Endodermal cell (in vitro differentiated cells): ENCODE data around the gene PLEKHM3. TPM values are rescaled to one million over a fixed set of nuclear protein-coding genes. Genes with fewer than 3 reads are reported as not detected.
"Not testable (repeated sequence)": the region's sequence is repeated elsewhere in the genome, so short reads cannot be mapped to it uniquely, and the experiment has no call there.

Experiments
- DNase-seq: peaks from one replicate; pipeline ENCODE4 v3.0.0-alpha.2; 2017
- H3K27ac ChIP-seq: 2 replicates; pipeline ENCODE4 v1.5.1; 2013; ENCODE audit warnings: mild to moderate bottlenecking, low read depth, low read length, moderate library complexity
- H3K27me3 ChIP-seq: 2 replicates; pipeline ENCODE4 v1.6.1; 2013; ENCODE audit warnings: mild to moderate bottlenecking, low read length, moderate library complexity; ENCODE audit not compliant: insufficient read depth, control insufficient read depth, poor library complexity, severe bottlenecking
- H3K36me3 ChIP-seq: 2 replicates; pipeline ENCODE4 v1.7.0; 2013; ENCODE audit warnings: mild to moderate bottlenecking, low read length, moderate library complexity; ENCODE audit not compliant: control insufficient read depth, insufficient read depth
- H3K4me1 ChIP-seq: one replicate; pipeline ENCODE4 v1.7.0; 2013; ENCODE audit warnings: low read length; ENCODE audit not compliant: control insufficient read depth, insufficient read depth
- H3K4me3 ChIP-seq: 2 replicates; pipeline ENCODE4 v1.5.1; 2013; ENCODE audit warnings: mild to moderate bottlenecking, low read length, moderate library complexity
- H3K9ac ChIP-seq: 2 replicates; pipeline ENCODE4 v1.6.1; 2013; ENCODE audit warnings: mild to moderate bottlenecking, low read length, moderate library complexity; ENCODE audit not compliant: poor library complexity, severe bottlenecking; ENCODE audit errors: extremely low read depth
- H3K9me3 ChIP-seq: 2 replicates; pipeline ENCODE4 v1.6.1; 2013; ENCODE audit warnings: mild to moderate bottlenecking, low read length, moderate library complexity; ENCODE audit not compliant: control insufficient read depth
- H3K27ac Mint-ChIP-seq: 2 replicates; pipeline ENCODE4 v1.8.0; 2020; ENCODE audit warnings: mixed read lengths
- H3K27me3 Mint-ChIP-seq: 2 replicates; pipeline ENCODE4 v1.8.0; 2021; ENCODE audit warnings: mild to moderate bottlenecking, mixed read lengths; ENCODE audit not compliant: insufficient read depth
- H3K36me3 Mint-ChIP-seq: 2 replicates; pipeline ENCODE4 v1.8.0; 2020; ENCODE audit warnings: low read depth, mixed read lengths
- H3K4me1 Mint-ChIP-seq: 2 replicates; pipeline ENCODE4 v1.8.0; 2020; ENCODE audit warnings: mixed read lengths
- H3K4me3 Mint-ChIP-seq: 2 replicates; pipeline ENCODE4 v1.8.0; 2020; ENCODE audit warnings: mild to moderate bottlenecking, moderate library complexity, mixed read lengths
- H3K9me3 Mint-ChIP-seq: 2 replicates; pipeline ENCODE4 v1.8.0; 2020; ENCODE audit warnings: mild to moderate bottlenecking, mixed read lengths
- WGBS, 2 experiments: methylation state at CpG; one replicate each; pipeline versions ENCODE4 v1.1.5 to v1.1.7; 2013; ENCODE audit warnings: missing lambda C conversion rate in 2 of 2, mixed read lengths in 1 of 2; ENCODE audit not compliant: insufficient coverage in 1 of 2, insufficient read length in 1 of 2; 5-methylcytosine and 5-hydroxymethylcytosine counted together
- total RNA-seq, 2 donors: library from RNA; stranded (reverse); fragmentation: NEBNext Ultra II Directional in 1 of 2; extraction: Animal tissue kit (Norgen Biotek cat#: 25700) in 1 of 2; gene quantifications; 2 replicates in 1 of 2; 3 replicates in 1 of 2; pipeline ENCODE4 v1.2.1, GENCODE V29; 2021
- TF ChIP-seq, protein P1 (sequence below): fragments of 200-600 bp; sonication (generic); conservative IDR thresholded peaks from 2 replicates; pipeline ENCODE4 v1.5.0; 2021; ENCODE audit warnings: antibody characterized with exemption, mild to moderate bottlenecking

Gene PLEKHM3
- total RNA-seq, 2 donors from 2014 or later: 13.3 to 17.9 TPM

DNA sequence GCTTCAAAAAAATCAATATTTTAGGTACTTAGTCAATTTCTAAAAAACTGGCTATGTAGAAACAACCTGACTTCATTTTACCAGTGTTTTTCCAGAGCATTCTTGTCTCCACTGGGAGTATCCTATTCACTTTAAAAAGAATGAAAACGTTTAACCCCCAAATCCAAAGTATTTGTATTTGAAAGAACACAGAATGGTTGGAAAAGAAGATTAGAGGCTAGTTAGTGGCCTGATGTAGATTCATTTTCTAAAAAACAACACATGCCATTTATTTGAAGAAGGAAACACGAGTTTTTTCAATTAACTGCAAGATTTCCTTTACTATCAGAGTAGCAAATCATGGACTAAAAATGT lies 74.6 kb downstream of the PLEKHM3 start:
- Histone ChIP-seq H3K4me3 (no peak overlapping the region), H3K27me3 (no peaks in the 10 kb centered on the region), H3K36me3 (peaks cover 3% of the 10 kb centered on the region), H3K9me3 (no peaks in the 10 kb centered on the region), H3K27ac (no peak overlapping the region), H3K9ac (no peak overlapping the region), H3K4me1 (no peaks in the 10 kb centered on the region)
- Mint-ChIP-seq H3K36me3 (no peaks in the 10 kb centered on the region), H3K27me3 (peaks cover 6% of the 10 kb centered on the region), H3K9me3 (no peaks in the 10 kb centered on the region), H3K4me3 (no peak overlapping the region), H3K4me1 (peaks cover 36% of the 10 kb centered on the region), H3K27ac (no peak overlapping the region)
- DNase-seq: no peak
- WGBS, 2 experiments: 8 to 33% methylated on average over 1 of the region's 2 CpGs
- TF ChIP-seq, protein P1, sequence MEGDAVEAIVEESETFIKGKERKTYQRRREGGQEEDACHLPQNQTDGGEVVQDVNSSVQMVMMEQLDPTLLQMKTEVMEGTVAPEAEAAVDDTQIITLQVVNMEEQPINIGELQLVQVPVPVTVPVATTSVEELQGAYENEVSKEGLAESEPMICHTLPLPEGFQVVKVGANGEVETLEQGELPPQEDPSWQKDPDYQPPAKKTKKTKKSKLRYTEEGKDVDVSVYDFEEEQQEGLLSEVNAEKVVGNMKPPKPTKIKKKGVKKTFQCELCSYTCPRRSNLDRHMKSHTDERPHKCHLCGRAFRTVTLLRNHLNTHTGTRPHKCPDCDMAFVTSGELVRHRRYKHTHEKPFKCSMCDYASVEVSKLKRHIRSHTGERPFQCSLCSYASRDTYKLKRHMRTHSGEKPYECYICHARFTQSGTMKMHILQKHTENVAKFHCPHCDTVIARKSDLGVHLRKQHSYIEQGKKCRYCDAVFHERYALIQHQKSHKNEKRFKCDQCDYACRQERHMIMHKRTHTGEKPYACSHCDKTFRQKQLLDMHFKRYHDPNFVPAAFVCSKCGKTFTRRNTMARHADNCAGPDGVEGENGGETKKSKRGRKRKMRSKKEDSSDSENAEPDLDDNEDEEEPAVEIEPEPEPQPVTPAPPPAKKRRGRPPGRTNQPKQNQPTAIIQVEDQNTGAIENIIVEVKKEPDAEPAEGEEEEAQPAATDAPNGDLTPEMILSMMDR: no peak

DNA sequence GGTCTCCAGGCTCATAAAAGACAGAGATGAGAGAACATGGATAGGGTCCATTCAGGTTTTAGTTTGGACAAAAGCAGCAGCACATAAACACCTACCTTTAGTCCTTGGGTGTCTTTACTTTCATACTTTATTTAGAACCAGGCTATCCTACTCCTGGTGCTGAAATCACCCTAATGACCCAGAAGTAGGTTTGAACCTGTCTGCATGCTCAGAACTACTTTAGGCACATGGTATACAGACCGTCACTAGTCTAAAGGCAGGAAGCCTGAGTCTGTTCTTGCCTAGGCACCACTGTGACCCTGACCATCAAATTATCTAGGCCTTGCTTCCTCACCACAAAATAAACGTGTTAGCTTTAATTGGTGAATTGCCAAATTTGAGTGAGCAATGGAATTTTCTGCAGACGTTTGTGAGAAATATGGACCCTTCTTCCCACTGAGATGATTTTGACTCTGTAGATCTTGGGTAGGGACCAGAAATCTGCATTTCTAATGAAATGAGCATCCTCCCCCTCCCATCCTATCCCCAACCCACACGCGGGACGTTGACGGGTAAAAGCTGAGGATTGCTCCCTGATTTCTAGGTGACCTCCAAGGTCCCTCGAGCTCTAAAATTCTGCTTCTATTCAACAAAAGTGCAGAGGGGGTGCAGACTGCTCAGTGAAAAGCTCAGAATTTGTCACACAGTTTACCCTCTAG lies 75.1 kb downstream of the PLEKHM3 start:
- Mint-ChIP-seq H3K36me3 (no peaks in the 10 kb centered on the region), H3K27me3 (peaks cover 6% of the 10 kb centered on the region), H3K27ac (no peak overlapping the region), H3K9me3 (no peaks in the 10 kb centered on the region), H3K4me1 (peaks cover 38% of the 10 kb centered on the region), H3K4me3 (no peak overlapping the region)
- H3K4me1 ChIP-seq: no peaks in the 10 kb centered on the region
- TF ChIP-seq, protein P1: no peak
- no peak overlapping the region for H3K9ac ChIP-seq
- H3K36me3 ChIP-seq: peaks cover 3% of the 10 kb centered on the region
- DNase-seq: no peak
- no peak overlapping the region for H3K27ac ChIP-seq
- no peaks in the 10 kb centered on the region for H3K9me3 ChIP-seq
- H3K27me3 ChIP-seq: no peaks in the 10 kb centered on the region
- H3K4me3 ChIP-seq: no peak overlapping the region
- WGBS, 2 experiments: 66 to 67% methylated on average over 4 to 8 of the region's 8 CpGs

DNA sequence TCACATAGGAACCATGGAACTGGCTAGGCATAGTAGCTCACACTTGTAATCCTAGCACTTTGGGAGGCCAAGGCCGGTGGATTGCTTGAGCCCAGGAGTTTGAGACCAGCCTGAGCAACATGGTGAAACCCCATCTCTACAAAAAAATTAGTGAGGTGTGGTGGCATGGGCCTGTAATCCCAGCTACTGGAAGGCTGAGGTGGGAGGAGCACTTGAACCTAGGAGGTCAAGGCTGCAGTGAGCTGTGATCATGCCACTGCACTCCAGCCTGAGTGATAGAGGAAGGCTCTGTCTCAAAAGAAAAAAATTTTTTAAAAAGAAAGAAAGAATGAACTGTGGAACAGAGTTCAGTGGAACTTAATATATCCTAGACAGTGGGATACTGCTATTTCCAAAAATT lies 76.1 kb downstream of the PLEKHM3 start:
- H3K9me3 ChIP-seq, H3K27me3 Mint-ChIP-seq, H3K4me1 ChIP-seq, H3K4me3 ChIP-seq, H3K27me3 ChIP-seq, DNase-seq, H3K9ac ChIP-seq, H3K9me3 Mint-ChIP-seq, H3K36me3 ChIP-seq, H3K4me3 Mint-ChIP-seq, H3K27ac Mint-ChIP-seq, H3K36me3 Mint-ChIP-seq, H3K27ac ChIP-seq: not testable (repeated sequence)
- 85 to 100% methylated on average over 1 of the region's 1 CpG for WGBS, 2 experiments
- peaks cover 44% of the 10 kb centered on the region for H3K4me1 Mint-ChIP-seq
